NCI-H128 (cell line): ENCODE results near the gene PRDX6.
A peak's percentile ranks its signal among the peaks of the same experiment; 100 is the strongest.
"Not testable (repeated sequence)": the region's sequence is repeated elsewhere in the genome, so short reads cannot be mapped to it uniquely, and the experiment has no call there.

Experiments
- DNase-seq: peaks from one replicate; lab custom pipeline; 2025; ENCODE audit not compliant: unreplicated experiment; lab: John Stamatoyannopoulos, UW

Gene PRDX6, protein sequence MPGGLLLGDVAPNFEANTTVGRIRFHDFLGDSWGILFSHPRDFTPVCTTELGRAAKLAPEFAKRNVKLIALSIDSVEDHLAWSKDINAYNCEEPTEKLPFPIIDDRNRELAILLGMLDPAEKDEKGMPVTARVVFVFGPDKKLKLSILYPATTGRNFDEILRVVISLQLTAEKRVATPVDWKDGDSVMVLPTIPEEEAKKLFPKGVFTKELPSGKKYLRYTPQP

GRCh38 chr1:173477286-173478093, at the start of gene PRDX6:
PRDX6 (plus strand) TSS chr1:173477335; CDS start chr1:173477398, 63 bp downstream.
- peak; percentile 70 for DNase-seq

DNA sequence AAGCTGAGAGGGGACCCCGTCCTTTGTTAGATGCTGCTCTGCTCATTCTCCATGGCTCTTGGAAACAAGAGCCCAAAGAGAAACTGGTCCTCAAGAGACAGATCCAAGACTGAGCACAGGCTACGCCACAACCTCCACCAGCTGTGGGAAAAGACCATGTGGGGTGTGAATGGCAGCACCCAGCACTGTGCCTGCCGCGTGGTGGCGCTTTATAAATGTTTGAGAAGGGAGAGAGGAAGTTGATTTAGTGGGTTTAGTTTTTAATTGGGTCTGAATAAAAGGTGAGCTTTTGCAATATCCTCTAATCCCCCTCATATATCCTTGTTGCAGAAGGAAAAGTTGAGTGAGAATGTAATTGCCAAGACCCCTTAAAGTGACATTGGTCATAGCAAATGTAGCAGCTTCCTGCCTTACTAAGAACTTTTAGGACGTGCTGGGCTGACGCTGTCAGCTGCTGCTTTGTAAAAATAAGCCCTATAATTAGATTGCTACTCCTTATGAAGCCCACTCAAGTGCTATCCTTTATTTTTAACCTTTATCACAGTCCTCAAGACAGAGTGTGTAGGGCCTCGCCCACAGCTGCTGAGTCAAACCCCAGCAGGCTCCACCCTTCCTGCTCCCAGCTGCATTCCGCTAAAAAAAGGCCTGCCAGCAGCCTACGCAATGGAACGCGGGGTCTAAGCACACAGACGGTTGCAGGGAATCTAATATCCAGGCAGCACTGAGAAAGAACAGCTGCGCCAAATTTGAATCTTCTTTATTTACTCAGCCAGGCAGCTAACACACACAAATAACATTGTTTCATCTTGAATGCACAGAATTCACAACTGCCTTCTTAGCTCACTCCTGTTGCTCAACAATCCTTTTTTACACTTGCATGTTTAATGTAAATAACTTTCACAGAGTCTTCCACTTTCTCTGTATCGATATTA, 47.4 kb upstream of the PRDX6 start:
- no peak for DNase-seq

DNA sequence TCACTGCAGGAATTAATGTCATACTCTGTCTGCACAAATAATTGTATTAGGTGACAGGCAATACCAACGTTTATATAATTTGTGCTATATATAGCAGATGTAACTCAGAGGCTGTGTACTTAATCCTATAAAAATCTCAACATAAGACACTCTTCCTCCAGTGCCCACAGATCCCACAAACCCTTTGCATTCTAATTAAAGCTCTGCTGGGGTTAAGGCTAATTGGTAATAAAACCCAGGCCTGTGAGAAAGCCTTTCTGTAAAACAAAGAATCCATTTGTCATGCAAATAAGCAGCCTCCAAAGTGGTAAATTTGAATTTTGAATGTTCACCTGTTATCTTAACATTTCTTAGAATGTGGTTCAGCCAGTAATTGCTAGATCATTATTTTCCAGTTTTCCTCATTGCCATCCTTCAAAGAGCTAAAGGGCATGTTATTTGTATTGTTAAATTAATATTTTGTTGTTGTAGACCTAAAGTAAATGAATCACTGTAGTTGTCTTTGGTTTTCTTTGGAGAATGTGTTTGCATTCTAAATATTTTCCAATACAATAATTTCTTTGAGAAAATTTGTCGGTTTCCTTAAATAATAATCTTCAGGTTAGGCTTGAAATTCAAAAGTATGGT, 46.3 kb upstream of the PRDX6 start:
- DNase-seq = no peak

DNA sequence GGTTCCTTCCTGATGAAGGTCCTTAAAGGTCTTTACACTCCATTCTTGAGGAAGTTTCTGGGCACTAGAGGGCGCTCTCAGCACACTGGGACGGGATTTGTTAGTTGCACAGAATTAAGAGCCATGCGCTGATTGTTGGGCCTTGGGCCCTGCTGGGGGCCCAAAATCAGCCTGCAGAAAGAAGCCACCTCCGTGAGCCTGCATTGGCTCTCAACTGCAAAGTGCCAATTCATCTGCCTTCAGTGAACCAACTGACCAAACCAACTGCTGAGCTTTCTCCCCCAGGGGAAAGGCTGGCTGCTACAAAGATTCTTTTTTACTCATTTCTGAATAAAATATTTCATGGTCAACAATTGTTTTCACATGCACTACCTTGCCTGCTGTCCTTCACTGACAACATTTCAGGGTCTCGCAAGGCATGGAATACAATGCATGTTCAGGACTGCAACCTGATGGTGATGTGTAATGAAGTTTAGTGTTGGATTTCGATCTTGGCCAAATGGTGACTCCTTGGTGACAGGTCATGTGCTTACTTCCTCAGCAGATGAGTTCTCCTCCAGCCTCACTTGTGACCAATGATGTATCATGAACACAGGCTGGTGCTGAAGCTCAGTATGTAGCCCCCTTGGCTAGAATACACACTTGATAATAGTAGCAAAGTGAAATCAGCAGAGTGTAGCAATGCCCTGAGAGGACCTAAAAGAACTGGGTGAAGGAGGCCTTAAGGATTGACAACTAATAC, 45.7 kb upstream of the PRDX6 start:
- DNase-seq = peak; percentile 95

DNA sequence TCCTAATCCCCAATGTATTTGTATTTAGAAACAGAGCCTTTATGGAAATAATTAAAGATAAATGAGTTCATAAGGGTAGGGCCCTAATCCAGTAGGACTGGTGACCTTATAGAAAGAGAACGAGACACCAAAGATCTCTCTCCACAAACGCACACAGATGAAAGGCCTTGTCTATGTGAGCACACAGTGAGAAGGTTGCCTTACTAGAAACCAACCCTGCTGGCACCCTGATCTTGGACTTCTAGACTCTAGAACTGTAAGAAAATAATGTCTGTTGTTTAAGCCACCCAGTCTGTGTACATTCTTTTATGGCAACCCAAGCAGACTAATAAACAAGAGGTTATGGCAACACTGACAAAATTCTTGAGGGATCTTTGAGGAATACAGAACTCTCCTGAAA, 44.8 kb upstream of the PRDX6 start:
- DNase-seq = no peak

GRCh38 chr1:173433751-173434326, 43.3 kb upstream of the PRDX6 start:
- DNase-seq = no peak

- no peak for DNase-seq
Measured at GRCh38 chr1:173436841-173437428, 40.2 kb upstream of the PRDX6 start.

DNA sequence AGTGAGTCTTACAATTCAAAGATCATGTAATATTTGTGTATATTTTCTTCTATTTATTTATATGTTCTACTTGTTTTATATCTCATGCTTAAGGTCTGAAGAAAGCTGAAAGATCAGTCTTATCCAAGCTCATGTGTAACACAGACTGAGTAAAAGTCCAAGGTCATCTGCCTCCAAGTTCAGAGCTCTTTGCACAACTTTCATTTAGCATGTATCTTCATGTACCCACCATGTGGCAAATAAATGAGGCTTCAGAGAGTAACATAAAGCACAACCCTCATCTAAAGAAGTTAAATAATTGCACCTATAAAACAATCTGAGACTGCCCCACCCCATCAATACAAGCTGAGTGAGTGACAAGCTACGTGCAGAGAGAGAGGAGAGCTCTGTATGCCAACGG, 38.5 kb upstream of the PRDX6 start:
- DNase-seq = no peak

- no peak for DNase-seq
Measured at GRCh38 chr1:173440430-173440829, 36.7 kb upstream of the PRDX6 start.

DNA sequence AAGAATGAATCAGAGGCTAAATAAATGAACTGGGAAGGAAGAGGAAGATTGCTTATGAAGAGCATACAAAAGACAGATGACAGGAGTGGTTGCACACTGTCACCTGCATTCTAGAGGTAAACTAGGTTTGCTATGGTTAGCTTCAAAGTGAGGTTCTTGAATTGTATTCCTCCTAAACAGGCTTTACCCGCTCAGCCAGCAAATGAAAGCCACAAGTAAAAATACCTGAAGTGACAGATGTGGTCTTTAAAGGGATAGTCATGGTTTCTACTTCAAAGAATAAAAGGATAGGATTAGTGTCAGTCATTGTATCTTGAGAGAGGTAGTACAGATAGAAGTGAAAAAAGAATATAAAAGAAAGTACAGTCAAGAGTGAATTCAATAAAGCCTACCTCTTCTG, 32.4 kb upstream of the PRDX6 start:
- DNase-seq = no peak

- DNase-seq = no peak
Measured at GRCh38 chr1:173445164-173445563, 32.0 kb upstream of the PRDX6 start.

DNA sequence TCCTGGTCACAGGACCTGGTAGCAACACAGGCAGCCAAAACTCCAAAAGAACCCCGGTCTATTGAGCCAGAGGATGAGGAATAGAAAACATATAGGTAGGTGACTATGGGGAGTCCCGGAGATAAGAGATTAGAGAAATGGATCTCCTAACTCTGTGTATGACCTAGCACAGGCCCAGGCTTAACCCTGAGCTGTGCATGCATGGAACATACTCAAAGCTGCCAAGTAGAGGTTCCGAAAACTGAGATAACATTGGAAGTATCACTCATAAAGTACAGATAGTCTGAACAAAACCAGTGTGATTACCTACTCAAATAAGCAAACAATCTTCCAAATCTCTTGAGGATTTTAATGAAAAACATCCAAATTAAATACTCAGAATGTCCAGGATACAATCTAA, 31.5 kb upstream of the PRDX6 start:
- no peak for DNase-seq

GRCh38 chr1:173447224-173447623, 29.9 kb upstream of the PRDX6 start:
- no peak for DNase-seq

GRCh38 chr1:173448945-173449344, 28.2 kb upstream of the PRDX6 start:
- no peak for DNase-seq

DNA sequence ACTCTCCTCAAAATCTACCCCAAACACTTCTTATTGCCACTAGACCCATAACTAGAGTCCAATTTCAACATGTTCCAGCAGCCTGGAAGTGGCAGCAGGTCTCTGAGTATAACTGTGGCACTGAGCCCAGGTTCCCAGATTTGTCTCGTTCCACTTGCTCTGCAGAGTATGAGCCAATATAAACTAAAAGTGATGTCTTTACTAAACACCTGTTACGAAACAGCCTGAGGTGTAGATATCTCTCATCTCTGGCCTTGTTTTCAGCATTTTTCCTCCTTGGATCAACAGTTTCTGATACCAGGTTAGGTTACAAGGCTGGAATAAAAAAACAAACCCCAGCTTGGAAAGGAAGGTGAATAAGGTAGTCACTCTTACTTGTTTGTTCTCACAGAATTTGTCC, 25.2 kb upstream of the PRDX6 start:
- DNase-seq = no peak

DNA sequence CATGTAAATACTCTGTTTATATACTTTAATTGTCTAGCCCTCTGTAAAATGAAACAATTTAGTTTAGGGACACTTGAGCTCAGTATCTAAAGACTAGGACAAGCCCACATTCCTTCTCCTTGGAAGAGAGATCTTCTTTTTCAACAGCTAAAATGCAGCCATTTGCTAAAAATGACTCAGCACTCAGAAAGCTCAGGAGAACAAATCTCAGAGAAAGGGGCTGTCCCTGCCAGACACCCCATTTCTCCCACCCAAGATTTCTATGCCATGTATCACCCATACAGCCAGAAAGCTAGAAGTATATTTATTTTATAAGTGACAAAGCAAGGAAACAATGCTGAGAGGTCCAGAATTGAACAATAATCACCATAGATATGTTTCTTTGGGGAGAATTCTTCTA, 23.2 kb upstream of the PRDX6 start:
- DNase-seq = no peak

DNA sequence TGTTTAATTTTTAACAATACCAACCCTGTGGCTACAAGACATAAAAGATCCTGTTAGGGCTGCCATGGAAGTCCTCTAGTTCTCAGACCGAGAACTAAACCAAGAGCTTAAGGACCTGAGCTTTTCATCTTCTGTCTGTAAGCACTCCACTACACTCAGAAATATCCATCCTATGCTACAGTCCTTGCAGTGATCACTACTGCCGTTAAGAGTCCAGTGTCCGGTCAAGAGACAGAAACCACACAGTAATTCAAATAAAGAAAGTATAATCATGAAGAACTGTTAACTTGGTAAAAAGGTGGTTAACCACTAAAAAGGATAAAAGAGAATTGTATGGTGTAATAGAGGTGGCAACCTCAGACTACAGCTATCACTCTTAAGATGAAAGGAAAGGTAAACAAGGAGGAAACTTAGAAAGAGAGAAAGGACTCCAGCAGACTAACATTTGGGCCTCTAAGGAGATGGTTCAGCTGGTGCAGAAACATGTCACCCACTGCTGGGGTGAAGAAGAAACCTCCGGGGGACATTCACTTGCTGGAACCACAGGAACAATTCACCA, 22.1 kb upstream of the PRDX6 start:
- DNase-seq = no peak

- no peak for DNase-seq
Measured at GRCh38 chr1:173459885-173460284, 17.2 kb upstream of the PRDX6 start.

- not testable (repeated sequence) for DNase-seq
Measured at GRCh38 chr1:173462666-173463065, 14.5 kb upstream of the PRDX6 start.
